SK-N-SH treated with all-trans-retinoic acid at 6 μM for 48 hours (cell line): ENCODE results near the gene EFHD1.

Experiments used
- ATAC-seq: fragments of 200-7000 bp; cut with Tn5 transposase; 3 replicates; pipeline ENCODE4 v1.9.1; 2020; ENCODE audit warnings: mild to moderate bottlenecking, moderate library complexity
- BACH2 ChIP-seq: fragments of 250-450 bp; sonication (Bioruptor Pico); IDR thresholded peaks from 2 replicates; pipeline ENCODE4 v1.9.0; 2021; ENCODE audit warnings: mild to moderate bottlenecking, borderline replicate concordance
- CREB5 ChIP-seq: fragments of 250-450 bp; sonication (Bioruptor Pico); IDR thresholded peaks from 2 replicates; pipeline ENCODE4 v1.5.1; 2020; ENCODE audit warnings: low read depth, mild to moderate bottlenecking, moderate library complexity
- CSDC2 ChIP-seq: fragments of 250-450 bp; sonication (Bioruptor Pico); IDR thresholded peaks from 2 replicates; pipeline ENCODE4 v1.5.0; 2020; ENCODE audit warnings: mild to moderate bottlenecking, moderate library complexity
- CSRNP3 ChIP-seq: fragments of 250-450 bp; sonication (Bioruptor Pico); IDR thresholded peaks from 2 replicates; pipeline ENCODE4 v1.5.1; 2021; ENCODE audit warnings: mild to moderate bottlenecking, moderate library complexity
- GLIS3 ChIP-seq: fragments of 250-450 bp; sonication (Bioruptor Pico); IDR thresholded peaks from 2 replicates; pipeline ENCODE4 v1.5.0; 2020; ENCODE audit warnings: mild to moderate bottlenecking, moderate library complexity
- ISL1 ChIP-seq: fragments of 250-450 bp; sonication (Bioruptor Pico); IDR thresholded peaks from 2 replicates; pipeline ENCODE4 v2.1.2; 2022; ENCODE audit warnings: mild to moderate bottlenecking, moderate library complexity
- OSR1 ChIP-seq: fragments of 250-450 bp; sonication (Bioruptor Pico); IDR thresholded peaks from 2 replicates; pipeline ENCODE4 v1.8.0; 2022; ENCODE audit warnings: moderate library complexity, mild to moderate bottlenecking, inconsistent platforms
- PPARA ChIP-seq: fragments of 250-450 bp; sonication (Bioruptor Pico); IDR thresholded peaks from 2 replicates; pipeline ENCODE4 v1.5.0; 2020; ENCODE audit warnings: mild to moderate bottlenecking, borderline replicate concordance
- RARB ChIP-seq: fragments of 250-450 bp; sonication (Bioruptor Pico); IDR thresholded peaks from 2 replicates; pipeline ENCODE4 v1.8.0; 2021; ENCODE audit warnings: mild to moderate bottlenecking, moderate library complexity
- SNAI2 ChIP-seq: fragments of 250-450 bp; sonication (Bioruptor Pico); IDR thresholded peaks from 2 replicates; pipeline ENCODE4 v1.5.0; 2020; ENCODE audit warnings: mild to moderate bottlenecking, moderate library complexity
- TCF4 ChIP-seq: fragments of 250-450 bp; sonication (Bioruptor Pico); IDR thresholded peaks from 2 replicates; pipeline ENCODE4 v1.8.0; 2021; ENCODE audit warnings: mild to moderate bottlenecking, moderate library complexity, borderline replicate concordance
- TOX ChIP-seq: fragments of 250-450 bp; sonication (Bioruptor Pico); IDR thresholded peaks from 2 replicates; pipeline ENCODE4 v1.8.0; 2021; ENCODE audit warnings: mild to moderate bottlenecking, moderate library complexity, borderline replicate concordance
- ZC3H10 ChIP-seq: fragments of 250-450 bp; sonication (Bioruptor Pico); IDR thresholded peaks from 2 replicates; pipeline ENCODE4 v1.5.1; 2021; ENCODE audit warnings: mild to moderate bottlenecking, moderate library complexity
- ZFP3 ChIP-seq: fragments of 250-450 bp; sonication (Bioruptor Pico); IDR thresholded peaks from 2 replicates; pipeline ENCODE4 v1.5.0; 2020; ENCODE audit warnings: mild to moderate bottlenecking, moderate library complexity
- ZNF565 ChIP-seq: fragments of 450-650 bp; formaldehyde crosslinking; conservative IDR thresholded peaks from 2 replicates; pipeline ENCODE4 v1.5.0; 2020; ENCODE audit warnings: low read depth, mild to moderate bottlenecking, moderate library complexity
- ZNF70 ChIP-seq: fragments of 450-650 bp; formaldehyde crosslinking; IDR thresholded peaks from 2 replicates; pipeline ENCODE4 v1.5.0; 2020; ENCODE audit warnings: mild to moderate bottlenecking, moderate library complexity
- ZNF8 ChIP-seq: fragments of 450-650 bp; formaldehyde crosslinking; IDR thresholded peaks from 2 replicates; pipeline ENCODE4 v1.5.0; 2020; ENCODE audit warnings: mild to moderate bottlenecking, moderate library complexity
- TF ChIP-seq, protein P1 (sequence below): fragments of 250-450 bp; sonication (Bioruptor Pico); IDR thresholded peaks from 2 replicates; pipeline ENCODE4 v1.8.0; 2020; ENCODE audit warnings: mild to moderate bottlenecking, moderate library complexity, borderline replicate concordance
- TF ChIP-seq, protein P2 (sequence below): fragments of 250-450 bp; sonication (Bioruptor Pico); IDR thresholded peaks from 2 replicates; pipeline ENCODE4 v1.5.0; 2020; ENCODE audit warnings: mild to moderate bottlenecking, moderate library complexity

The EFHD1 gene

GRCh38 chr2:232635820-232636219 is 2.4 kb downstream of the EFHD1 start:
- ATAC-seq: no peak
- TF ChIP-seq OSR1 (no peak), SNAI2 (no peak), PPARA (CRISPR knock-in tag) (no peak), ISL1 (no peak), ZNF70 (CRISPR knock-in tag) (no peak)
- TF ChIP-seq, protein P1, sequence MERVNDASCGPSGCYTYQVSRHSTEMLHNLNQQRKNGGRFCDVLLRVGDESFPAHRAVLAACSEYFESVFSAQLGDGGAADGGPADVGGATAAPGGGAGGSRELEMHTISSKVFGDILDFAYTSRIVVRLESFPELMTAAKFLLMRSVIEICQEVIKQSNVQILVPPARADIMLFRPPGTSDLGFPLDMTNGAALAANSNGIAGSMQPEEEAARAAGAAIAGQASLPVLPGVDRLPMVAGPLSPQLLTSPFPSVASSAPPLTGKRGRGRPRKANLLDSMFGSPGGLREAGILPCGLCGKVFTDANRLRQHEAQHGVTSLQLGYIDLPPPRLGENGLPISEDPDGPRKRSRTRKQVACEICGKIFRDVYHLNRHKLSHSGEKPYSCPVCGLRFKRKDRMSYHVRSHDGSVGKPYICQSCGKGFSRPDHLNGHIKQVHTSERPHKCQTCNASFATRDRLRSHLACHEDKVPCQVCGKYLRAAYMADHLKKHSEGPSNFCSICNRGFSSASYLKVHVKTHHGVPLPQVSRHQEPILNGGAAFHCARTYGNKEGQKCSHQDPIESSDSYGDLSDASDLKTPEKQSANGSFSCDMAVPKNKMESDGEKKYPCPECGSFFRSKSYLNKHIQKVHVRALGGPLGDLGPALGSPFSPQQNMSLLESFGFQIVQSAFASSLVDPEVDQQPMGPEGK (CRISPR knock-in tag): no peak

- ATAC-seq: no peak
- TF ChIP-seq ZNF70 (CRISPR knock-in tag) (no peak), TOX (no peak), CREB5 (CRISPR knock-in tag) (no peak), ZFP3 (CRISPR knock-in tag) (no peak), BACH2 (no peak), RARB (CRISPR knock-in tag) (no peak), ZNF8 (CRISPR knock-in tag) (no peak), CSDC2 (CRISPR knock-in tag) (no peak), PPARA (CRISPR knock-in tag) (no peak), GLIS3 (CRISPR knock-in tag) (no peak), CSRNP3 (no peak)
- TF ChIP-seq, protein P2, sequence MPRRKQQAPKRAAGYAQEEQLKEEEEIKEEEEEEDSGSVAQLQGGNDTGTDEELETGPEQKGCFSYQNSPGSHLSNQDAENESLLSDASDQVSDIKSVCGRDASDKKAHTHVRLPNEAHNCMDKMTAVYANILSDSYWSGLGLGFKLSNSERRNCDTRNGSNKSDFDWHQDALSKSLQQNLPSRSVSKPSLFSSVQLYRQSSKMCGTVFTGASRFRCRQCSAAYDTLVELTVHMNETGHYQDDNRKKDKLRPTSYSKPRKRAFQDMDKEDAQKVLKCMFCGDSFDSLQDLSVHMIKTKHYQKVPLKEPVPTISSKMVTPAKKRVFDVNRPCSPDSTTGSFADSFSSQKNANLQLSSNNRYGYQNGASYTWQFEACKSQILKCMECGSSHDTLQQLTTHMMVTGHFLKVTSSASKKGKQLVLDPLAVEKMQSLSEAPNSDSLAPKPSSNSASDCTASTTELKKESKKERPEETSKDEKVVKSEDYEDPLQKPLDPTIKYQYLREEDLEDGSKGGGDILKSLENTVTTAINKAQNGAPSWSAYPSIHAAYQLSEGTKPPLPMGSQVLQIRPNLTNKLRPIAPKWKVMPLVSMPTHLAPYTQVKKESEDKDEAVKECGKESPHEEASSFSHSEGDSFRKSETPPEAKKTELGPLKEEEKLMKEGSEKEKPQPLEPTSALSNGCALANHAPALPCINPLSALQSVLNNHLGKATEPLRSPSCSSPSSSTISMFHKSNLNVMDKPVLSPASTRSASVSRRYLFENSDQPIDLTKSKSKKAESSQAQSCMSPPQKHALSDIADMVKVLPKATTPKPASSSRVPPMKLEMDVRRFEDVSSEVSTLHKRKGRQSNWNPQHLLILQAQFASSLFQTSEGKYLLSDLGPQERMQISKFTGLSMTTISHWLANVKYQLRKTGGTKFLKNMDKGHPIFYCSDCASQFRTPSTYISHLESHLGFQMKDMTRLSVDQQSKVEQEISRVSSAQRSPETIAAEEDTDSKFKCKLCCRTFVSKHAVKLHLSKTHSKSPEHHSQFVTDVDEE: no peak
- TF ChIP-seq, protein P1 (CRISPR knock-in tag): no peak
Measured at GRCh38 chr2:232636788-232637420, 3.5 kb downstream of the EFHD1 start.

- no peak for ATAC-seq
- TF ChIP-seq PPARA (CRISPR knock-in tag): no peak
- TF ChIP-seq TOX: no peak
- no peak for TF ChIP-seq ZFP3 (CRISPR knock-in tag)
- TF ChIP-seq CSDC2 (CRISPR knock-in tag): no peak
- no peak for TF ChIP-seq CSRNP3
- TF ChIP-seq ISL1: no peak
- no peak for TF ChIP-seq ZNF70 (CRISPR knock-in tag)
- no peak for TF ChIP-seq OSR1
- no peak for TF ChIP-seq TCF4 (CRISPR knock-in tag)
- no peak for TF ChIP-seq RARB (CRISPR knock-in tag)
- TF ChIP-seq ZNF565: no peak
- TF ChIP-seq ZC3H10 (CRISPR knock-in tag): no peak
Measured at GRCh38 chr2:232637866-232638583, 4.6 kb downstream of the EFHD1 start.
